ENCODE data around the gene FSIP1. TPM values are rescaled to one million over a fixed set of nuclear protein-coding genes. Genes with fewer than 3 reads are reported as not detected.

The FSIP1 gene
- total RNA-seq, 1 donor from 2014 or later = 0.85 TPM

- ATAC-seq = no peak
- DNase-seq (ENCODE audit: low spot score) = no peak
- intact Hi-C loops (cut with DNase I) = no loop called here
Observed at GRCh38 chr15:39667382-39668127, 115.1 kb downstream of the FSIP1 start.

GRCh38 chr15:39666677-39667076 lies 116.0 kb downstream of the FSIP1 start:
- no peak for ATAC-seq
- DNase-seq (ENCODE audit: low spot score) = no peak
- intact Hi-C loops (cut with DNase I) = no loop called here

- intact Hi-C loops (cut with DNase I) = no loop called here
- DNase-seq (ENCODE audit: low spot score) (no peak), ATAC-seq (no peak)
Observed at GRCh38 chr15:39665629-39666250, 116.9 kb downstream of the FSIP1 start.

- ATAC-seq = no peak
- intact Hi-C loops (cut with DNase I) = no loop called here
Observed at GRCh38 chr15:39663704-39664250, 118.9 kb downstream of the FSIP1 start.

GRCh38 chr15:39661776-39662175 lies 120.9 kb downstream of the FSIP1 start:
- intact Hi-C loops (cut with DNase I) = no loop called here
- no peak for DNase-seq (ENCODE audit: low spot score)
- no peak for ATAC-seq

More at GRCh38 chr15:39663704-39664250, 118.9 kb downstream of the FSIP1 start:
- DNase-seq (ENCODE audit: low spot score) = no peak

- intact Hi-C loops (cut with DNase I) = no loop called here
- no peak for DNase-seq (ENCODE audit: low spot score)
- ATAC-seq = no peak
Observed at GRCh38 chr15:39658740-39659139, 123.9 kb downstream of the FSIP1 start.

GRCh38 chr15:39657668-39658067 lies 125.0 kb downstream of the FSIP1 start:
- DNase-seq (ENCODE audit: low spot score) (no peak), ATAC-seq (no peak)
- intact Hi-C loops (cut with DNase I) = no loop called here

- intact Hi-C loops (cut with DNase I) = no loop called here
- DNase-seq (ENCODE audit: low spot score) = no peak
- no peak for ATAC-seq
Observed at GRCh38 chr15:39657181-39657580, 125.5 kb downstream of the FSIP1 start.

- intact Hi-C loops (cut with DNase I) = no loop called here
- ATAC-seq = no peak
- no peak for DNase-seq (ENCODE audit: low spot score)
Observed at GRCh38 chr15:39654304-39654703, 128.3 kb downstream of the FSIP1 start.

- ATAC-seq (no peak), DNase-seq (ENCODE audit: low spot score) (no peak)
- intact Hi-C loops (cut with DNase I) = no loop called here
Observed at GRCh38 chr15:39651881-39652280, 130.8 kb downstream of the FSIP1 start.

- DNase-seq (ENCODE audit: low spot score) (no peak), ATAC-seq (no peak)
- intact Hi-C loops (cut with DNase I) = no loop called here
Observed at GRCh38 chr15:39651295-39651694, 131.3 kb downstream of the FSIP1 start.

GRCh38 chr15:39649757-39650156 lies 132.9 kb downstream of the FSIP1 start:
- intact Hi-C loops (cut with DNase I) = no loop called here
- ATAC-seq (no peak), DNase-seq (ENCODE audit: low spot score) (no peak)

GRCh38 chr15:39646425-39646824 lies 136.2 kb downstream of the FSIP1 start:
- DNase-seq (ENCODE audit: low spot score) (no peak), ATAC-seq (no peak)
- intact Hi-C loops (cut with DNase I) = no loop called here

- intact Hi-C loops (cut with DNase I) = no loop called here
- DNase-seq (ENCODE audit: low spot score) (no peak), ATAC-seq (no peak)
Observed at GRCh38 chr15:39645976-39646257, 136.7 kb downstream of the FSIP1 start.

- ATAC-seq (no peak), DNase-seq (ENCODE audit: low spot score) (no peak)
- intact Hi-C loops (cut with DNase I) = no loop called here
Observed at GRCh38 chr15:39645138-39645975, 137.3 kb downstream of the FSIP1 start.

GRCh38 chr15:39644136-39644535 lies 138.5 kb downstream of the FSIP1 start:
- intact Hi-C loops (cut with DNase I) = no loop called here
- DNase-seq (ENCODE audit: low spot score) (no peak), ATAC-seq (no peak)

GRCh38 chr15:39643727-39644126 lies 138.9 kb downstream of the FSIP1 start:
- intact Hi-C loops (cut with DNase I) = no loop called here
- ATAC-seq (no peak), DNase-seq (ENCODE audit: low spot score) (no peak)

GRCh38 chr15:39642011-39642640 lies 140.5 kb downstream of the FSIP1 start:
- ATAC-seq (no peak), DNase-seq (ENCODE audit: low spot score) (no peak)
- intact Hi-C loops (cut with DNase I) = no loop called here

- DNase-seq (ENCODE audit: low spot score) (no peak), ATAC-seq (no peak)
- intact Hi-C loops (cut with DNase I) = no loop called here
Observed at GRCh38 chr15:39641191-39641889, 141.3 kb downstream of the FSIP1 start.

All from sciatic nerve (tissue), 2 donors.